Kasumi-1 (cell line): ENCODE results near the gene YARS1.

Source experiments
- DNase-seq, 2 experiments: peaks; one replicate each; lab custom pipeline; 2025; lab: John Stamatoyannopoulos, UW

The YARS1 gene

GRCh38 chr1:32780628-32781234 is 36.4 kb downstream of the YARS1 start:
- no peak for DNase-seq

GRCh38 chr1:32780005-32780404 is 37.2 kb downstream of the YARS1 start:
- DNase-seq = no peak

GRCh38 chr1:32779242-32779641 is 37.9 kb downstream of the YARS1 start:
- no peak for DNase-seq

DNA sequence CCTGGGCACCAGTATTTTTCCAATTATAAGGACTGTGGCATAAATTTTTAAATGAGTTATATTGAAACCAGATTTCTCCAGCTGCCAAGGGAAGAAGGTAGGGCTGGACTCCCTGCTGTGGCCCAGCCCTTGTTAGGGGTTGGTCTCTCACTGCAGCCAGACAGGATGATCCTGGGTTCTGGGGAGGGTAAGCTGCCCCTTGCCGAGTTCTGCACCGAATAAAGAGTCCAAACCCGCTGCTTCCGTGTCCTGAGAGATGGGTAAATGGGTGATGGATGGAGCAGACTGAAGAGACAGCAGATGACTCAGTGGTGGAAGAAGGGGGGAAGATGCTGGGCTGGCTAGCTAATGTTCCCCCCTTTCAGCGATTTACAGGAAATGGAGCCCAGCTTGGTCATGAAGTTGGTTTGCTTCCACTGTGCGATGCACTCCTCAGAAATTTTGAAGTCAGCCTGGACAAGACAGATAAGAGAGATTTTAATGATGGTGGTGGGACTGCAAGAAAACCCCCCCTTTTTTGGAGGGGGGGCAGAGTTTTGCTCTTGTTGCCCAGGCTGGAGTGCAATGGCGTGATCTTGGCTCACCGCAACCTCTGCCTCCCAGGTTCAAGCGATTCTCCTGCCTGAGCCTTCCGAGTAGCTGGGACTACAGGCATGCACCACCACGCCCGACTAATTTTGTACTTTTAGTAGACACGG is 41.4 kb downstream of the YARS1 start:
- no peak for DNase-seq

DNA sequence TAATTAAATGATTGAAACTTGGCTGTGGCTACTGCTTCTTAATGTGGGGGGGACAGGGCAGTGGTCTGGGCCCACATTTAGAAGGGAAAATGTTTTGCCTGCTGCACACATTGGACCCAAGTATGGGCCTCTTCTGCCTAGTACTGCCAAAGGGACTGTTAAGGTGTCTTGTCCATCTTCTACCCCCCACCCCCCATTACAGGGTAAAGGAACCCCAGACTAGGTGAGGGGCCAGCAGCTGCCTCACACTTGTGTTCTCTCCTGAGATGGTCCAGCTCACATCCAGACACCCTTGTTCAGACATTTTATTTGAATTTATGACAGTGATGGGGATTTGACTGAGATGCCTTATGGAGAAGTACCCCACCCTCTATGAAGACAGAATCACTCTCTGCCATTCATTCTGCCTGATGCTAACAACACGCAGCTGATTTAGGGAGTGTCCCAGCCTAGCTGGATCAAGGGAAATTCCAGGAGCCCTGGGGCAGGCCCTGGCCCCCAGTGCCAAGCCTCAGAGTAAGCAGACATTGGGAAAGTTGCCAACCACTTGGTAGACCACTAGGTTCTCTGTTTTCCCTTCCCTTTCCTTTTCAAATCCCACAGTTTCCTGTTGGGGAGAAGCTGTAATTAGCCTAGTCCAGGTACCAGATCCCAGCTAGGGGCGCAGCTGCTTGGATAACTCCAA is 42.1 kb downstream of the YARS1 start:
- no peak for DNase-seq

GRCh38 chr1:32774464-32774808 is 42.7 kb downstream of the YARS1 start:
- no peak for DNase-seq

GRCh38 chr1:32773764-32774463 is 43.2 kb downstream of the YARS1 start:
- DNase-seq = no peak

DNA sequence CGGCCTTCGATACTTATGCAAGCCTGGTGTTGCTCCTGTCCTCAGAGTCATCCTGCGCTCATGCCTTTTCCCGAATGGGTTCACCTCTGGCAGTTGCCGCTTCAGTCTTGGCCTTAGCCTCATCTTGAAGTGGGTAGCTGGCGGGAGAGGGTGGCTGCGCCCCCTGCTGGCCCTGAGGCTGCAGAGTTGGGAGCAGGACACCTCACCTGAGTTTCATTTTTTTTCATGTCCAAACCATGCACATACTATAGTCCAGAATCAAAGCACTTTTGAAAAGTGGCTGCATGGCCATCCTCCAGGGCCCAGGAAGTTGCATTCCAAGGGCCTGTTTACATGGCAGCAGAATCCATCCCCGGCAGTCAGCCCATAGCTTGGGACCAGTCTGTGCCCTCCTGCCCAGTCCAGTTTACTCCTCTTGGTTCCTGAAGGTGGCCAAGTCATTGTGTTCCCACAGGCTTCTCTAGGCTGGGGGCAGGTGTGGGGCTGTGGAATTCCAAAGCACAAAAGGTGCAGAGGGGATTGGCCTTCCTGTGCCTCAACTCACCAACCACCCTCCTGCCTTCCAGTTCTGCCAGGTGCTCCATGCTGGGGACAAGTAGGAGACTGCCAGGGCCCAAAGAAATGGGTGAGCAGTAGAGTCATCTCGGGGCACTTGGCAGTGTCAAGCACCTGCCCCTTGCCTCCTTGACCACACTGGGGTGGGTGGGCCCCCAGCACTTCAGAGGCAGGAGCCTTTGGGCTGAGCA is 44.0 kb downstream of the YARS1 start:
- DNase-seq = peak; percentile 46 to 59

- no peak for DNase-seq
Measured at GRCh38 chr1:32772281-32773017, 44.7 kb downstream of the YARS1 start.

DNA sequence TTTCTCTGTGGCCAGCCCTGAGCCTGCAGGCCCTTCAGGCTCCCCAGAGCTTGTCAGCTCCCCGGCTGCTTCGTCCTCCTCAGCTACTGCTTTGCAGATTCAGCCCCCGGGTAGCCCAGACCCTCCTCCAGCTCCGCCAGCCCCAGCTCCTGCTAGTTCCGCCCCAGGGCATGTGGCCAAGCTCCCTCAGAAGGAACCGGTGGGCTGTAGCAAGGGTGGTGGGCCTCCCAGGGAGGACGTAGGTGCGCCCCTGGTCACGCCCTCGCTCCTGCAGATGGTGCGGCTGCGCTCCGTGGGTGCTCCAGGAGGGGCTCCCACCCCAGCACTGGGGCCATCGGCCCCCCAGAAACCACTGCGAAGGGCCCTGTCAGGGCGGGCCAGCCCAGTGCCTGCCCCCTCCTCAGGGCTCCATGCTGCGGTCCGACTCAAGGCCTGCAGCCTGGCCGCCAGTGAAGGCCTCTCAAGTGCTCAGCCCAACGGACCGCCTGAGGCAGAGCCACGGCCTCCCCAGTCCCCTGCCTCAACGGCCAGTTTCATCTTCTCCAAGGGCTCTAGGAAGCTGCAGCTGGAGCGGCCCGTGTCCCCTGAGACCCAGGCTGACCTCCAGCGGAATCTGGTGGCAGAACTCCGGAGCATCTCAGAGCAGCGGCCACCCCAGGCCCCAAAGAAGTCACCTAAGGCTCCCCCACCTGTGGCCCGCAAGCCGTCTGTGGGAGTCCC is 45.4 kb downstream of the YARS1 start:
- DNase-seq = no peak

- DNase-seq = no peak
Measured at GRCh38 chr1:32770741-32771548, 46.2 kb downstream of the YARS1 start.

DNA sequence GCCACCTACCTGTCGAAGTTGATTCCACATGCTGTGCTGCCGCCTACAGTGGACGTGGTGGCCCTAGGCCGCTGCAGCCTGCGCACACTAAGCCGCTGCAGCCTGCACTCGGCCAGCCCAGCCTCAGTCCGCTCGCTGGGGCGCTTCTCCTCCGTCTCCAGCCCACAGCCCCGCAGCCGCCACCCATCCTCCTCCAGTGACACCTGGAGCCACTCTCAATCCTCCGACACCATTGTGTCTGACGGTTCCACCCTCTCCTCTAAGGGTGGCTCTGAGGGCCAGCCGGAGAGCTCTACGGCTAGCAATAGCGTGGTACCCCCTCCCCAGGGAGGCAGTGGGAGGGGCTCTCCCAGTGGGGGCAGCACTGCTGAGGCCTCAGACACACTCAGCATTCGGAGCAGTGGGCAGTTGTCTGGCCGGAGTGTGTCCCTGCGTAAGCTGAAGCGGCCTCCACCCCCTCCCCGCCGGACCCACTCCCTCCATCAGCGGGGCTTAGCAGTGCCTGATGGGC is 46.9 kb downstream of the YARS1 start:
- DNase-seq = no peak

DNA sequence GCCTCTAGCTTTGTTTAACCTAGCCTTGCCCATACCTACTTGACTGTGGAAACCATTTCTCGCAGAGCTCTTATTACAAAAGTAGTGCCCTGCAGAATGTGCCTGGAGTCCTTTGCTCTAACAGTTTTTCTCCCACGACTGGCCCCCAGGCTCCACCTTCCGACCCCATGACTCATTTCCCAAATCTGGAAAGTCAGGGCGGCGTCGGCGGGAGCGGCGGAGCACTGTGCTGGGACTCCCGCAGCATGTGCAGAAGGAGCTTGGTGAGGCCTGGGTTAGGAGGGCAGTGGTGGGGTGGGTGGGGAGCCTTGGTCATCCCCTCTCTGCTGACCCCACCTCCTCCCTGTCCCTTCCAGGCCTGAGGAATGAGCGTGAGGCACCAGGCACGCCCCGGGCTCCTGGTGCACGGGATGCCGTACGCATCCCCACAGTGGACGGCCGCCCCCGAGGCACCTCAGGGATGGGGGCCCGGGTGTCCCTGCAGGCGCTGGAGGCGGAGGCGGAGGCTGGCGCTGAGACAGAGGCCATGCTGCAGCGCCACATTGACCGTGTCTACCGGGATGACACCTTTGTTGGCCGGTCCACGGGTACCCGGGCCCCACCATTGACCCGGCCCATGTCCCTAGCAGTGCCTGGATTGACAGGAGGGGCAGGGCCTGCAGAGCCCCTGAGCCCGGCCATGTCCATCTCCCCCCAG is 47.5 kb downstream of the YARS1 start:
- no peak for DNase-seq

DNA sequence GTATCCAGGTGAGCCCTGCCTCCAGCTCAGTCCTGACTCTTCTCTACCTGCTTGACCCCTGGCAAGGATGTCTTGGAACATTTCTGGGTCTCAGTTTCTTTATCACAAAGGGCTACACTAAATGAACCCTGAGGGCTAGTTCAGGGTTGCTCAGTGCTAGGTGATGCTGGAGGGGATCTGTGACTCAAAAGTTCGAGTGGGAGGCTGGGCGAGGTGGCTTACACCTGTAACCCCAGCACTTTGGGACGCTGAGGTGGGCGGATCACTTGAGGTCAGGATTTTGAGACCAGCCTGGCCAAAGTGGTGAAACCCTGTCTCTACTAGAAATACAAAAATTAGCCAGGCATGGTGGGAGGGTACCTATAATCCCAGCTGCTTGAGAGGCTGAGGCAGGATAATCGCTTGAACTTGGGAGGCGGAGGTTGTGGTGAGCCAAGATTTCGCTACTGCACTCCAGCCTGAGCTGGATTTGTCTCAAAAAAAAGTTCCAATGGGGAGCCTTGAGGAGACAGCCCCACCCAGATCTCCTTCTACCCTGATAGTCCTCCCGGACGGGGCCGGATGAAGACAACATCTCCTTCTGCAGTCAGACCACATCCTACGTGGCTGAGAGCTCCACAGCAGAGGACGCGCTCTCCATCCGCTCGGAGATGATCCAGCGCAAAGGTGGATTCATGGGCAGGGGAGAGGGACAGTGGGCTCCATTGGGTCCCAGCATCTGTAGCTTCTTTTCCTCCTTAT is 48.9 kb downstream of the YARS1 start:
- no peak for DNase-seq

- DNase-seq = no peak
Measured at GRCh38 chr1:32767641-32768040, 49.5 kb downstream of the YARS1 start.

- no peak for DNase-seq
Measured at GRCh38 chr1:32767156-32767555, 50.0 kb downstream of the YARS1 start.

GRCh38 chr1:32766328-32766972 is 50.7 kb downstream of the YARS1 start:
- DNase-seq = no peak
